ENCODE measurements around the gene TDP1. TPM values are rescaled to one million over a fixed set of nuclear protein-coding genes. Genes with fewer than 3 reads are reported as not detected.

TDP1 gene
- total and polyA plus RNA-seq, 2 of the 13 experiments (the other 11 are each of a cell fraction or from before 2014, with no cell fraction given), result 16.4 to 31.2 TPM

DNA sequence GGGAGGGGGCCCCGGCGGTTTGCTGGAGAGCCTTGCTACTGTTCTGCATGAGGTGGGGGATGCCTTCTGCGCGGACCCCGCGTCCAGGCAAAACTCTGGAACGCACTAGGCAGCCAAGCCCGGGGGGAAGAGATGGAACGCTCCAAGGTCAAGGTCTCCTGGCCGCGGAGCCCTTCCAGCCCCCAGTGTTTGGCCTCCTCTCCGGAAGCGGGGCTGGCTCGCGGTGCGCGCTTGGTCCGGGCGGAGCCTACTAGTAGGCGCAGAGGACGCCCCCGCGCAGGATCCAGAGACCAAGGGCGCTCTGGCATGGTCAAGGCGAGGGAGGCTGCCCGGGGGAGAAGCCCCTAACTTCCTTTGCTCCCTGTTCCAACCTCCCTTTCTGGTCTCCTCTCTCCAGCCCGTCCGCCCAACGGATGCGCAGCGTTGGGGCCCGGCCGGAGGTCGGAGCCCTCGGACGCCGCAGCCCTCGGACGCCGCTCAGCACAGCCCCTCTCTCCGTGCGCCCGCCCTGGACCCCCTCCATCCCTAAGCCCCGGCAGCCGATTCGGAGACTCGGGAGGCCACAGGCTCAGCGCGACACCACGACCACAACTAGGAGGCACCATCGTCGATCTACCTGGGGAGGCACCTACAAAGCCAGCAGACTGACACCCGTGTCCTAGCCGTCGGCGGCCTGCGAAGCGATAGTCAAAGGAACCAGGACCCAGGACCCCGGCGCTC lies 105.4 kb downstream of the TDP1 start (continued):
- no peak for TF ChIP-seq ZNF318 (CRISPR knock-in tag; IDR thresholded peaks at IDR 0.05)
- no peak for TF ChIP-seq ZNF367 (CRISPR knock-in tag; IDR thresholded peaks at IDR 0.05; ENCODE audit: borderline replicate concordance)
- no peak for TF ChIP-seq ZNF850 (CRISPR knock-in tag; conservative IDR thresholded peaks at IDR 0.05)
- TF ChIP-seq MAFF (IDR thresholded peaks at IDR 0.05; ENCODE audit: low read depth, low read length), result no peak
- no peak for TF ChIP-seq KLF15 (CRISPR knock-in tag; IDR thresholded peaks at IDR 0.05; ENCODE audit: borderline replicate concordance)
- TF ChIP-seq ZKSCAN1 (IDR thresholded peaks at IDR 0.05; ENCODE audit: low read length), result no peak
- TF ChIP-seq ZSCAN22 (CRISPR knock-in tag; IDR thresholded peaks at IDR 0.05), result no peak
- no peak for TF ChIP-seq ZSCAN12 (CRISPR knock-in tag; IDR thresholded peaks at IDR 0.05)
- TF ChIP-seq NR2F6 (IDR thresholded peaks at IDR 0.05), result no peak
- 0 out of 2 replicates have a peak, but pooled peaks have one; percentile 27 for TF ChIP-seq NR2F6 (CRISPR knock-in tag; IDR thresholded peaks at IDR 0.05)
- no peak for TF ChIP-seq MYC (CRISPR knock-in tag; IDR thresholded peaks at IDR 0.05; ENCODE audit: borderline replicate concordance)
- no peak for TF ChIP-seq ZNF343 (CRISPR knock-in tag; IDR thresholded peaks at IDR 0.05)
- TF ChIP-seq, protein P1, sequence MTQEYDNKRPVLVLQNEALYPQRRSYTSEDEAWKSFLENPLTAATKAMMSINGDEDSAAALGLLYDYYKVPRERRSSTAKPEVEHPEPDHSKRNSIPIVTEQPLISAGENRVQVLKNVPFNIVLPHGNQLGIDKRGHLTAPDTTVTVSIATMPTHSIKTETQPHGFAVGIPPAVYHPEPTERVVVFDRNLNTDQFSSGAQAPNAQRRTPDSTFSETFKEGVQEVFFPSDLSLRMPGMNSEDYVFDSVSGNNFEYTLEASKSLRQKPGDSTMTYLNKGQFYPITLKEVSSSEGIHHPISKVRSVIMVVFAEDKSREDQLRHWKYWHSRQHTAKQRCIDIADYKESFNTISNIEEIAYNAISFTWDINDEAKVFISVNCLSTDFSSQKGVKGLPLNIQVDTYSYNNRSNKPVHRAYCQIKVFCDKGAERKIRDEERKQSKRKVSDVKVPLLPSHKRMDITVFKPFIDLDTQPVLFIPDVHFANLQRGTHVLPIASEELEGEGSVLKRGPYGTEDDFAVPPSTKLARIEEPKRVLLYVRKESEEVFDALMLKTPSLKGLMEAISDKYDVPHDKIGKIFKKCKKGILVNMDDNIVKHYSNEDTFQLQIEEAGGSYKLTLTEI (CRISPR knock-in tag; conservative IDR thresholded peaks at IDR 0.05), result no peak
- no peak for TF ChIP-seq POLR2AphosphoS5 (IDR thresholded peaks at IDR 0.05; ENCODE audit: low read depth, low read length)
- TF ChIP-seq, protein P2, sequence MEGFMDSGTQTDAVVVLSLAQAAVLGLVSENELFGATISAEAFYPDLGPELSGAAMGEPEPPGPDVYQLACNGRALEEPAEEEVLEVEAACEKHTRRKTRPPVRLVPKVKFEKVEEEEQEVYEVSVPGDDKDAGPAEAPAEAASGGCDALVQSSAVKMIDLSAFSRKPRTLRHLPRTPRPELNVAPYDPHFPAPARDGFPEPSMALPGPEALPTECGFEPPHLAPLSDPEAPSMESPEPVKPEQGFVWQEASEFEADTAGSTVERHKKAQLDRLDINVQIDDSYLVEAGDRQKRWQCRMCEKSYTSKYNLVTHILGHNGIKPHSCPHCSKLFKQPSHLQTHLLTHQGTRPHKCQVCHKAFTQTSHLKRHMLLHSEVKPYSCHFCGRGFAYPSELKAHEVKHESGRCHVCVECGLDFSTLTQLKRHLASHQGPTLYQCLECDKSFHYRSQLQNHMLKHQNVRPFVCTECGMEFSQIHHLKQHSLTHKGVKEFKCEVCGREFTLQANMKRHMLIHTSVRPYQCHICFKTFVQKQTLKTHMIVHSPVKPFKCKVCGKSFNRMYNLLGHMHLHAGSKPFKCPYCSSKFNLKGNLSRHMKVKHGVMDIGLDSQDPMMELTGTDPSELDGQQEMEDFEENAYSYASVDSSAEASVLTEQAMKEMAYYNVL (CRISPR knock-in tag; IDR thresholded peaks at IDR 0.05; ENCODE audit: borderline replicate concordance), result no peak
- no peak for TF ChIP-seq SMARCE1 (IDR thresholded peaks at IDR 0.05; ENCODE audit: borderline replicate concordance)
- TF ChIP-seq MAFK (conservative IDR thresholded peaks at IDR 0.05 in 1 of 2, IDR thresholded peaks at IDR 0.05 in 1 of 2; ENCODE audit: low read length in 2 of 2), result no peak

Data from HepG2 (cell line).